OCI-LY1 (cell line): ENCODE results near the gene ZNF69.

ENCODE experiments used
- CTCF ChIP-seq: fragments of 200-600 bp; sonication (generic), shearing (Covaris generic); IDR thresholded peaks from 2 replicates; pipeline ENCODE4 v1.5.1; 2017; ENCODE audit warnings: mild to moderate bottlenecking, antibody characterized with exemption, low read length, moderate library complexity, mixed read lengths
- EZH2 ChIP-seq: fragments of 200-600 bp; sonication (generic), shearing (Covaris generic); IDR thresholded peaks from 2 replicates; pipeline ENCODE4 v1.8.0; 2017; ENCODE audit warnings: borderline replicate concordance, mixed run types, mild to moderate bottlenecking, antibody characterized with exemption, low read length, moderate library complexity, mixed read lengths

GRCh38 chr19:11853358-11853757 is 34.2 kb upstream of the ZNF69 start:
- TF ChIP-seq CTCF = no peak
- no peak for TF ChIP-seq EZH2
